Right forelimb (tissue), 1 donor: Measurements from ENCODE around the gene DYSF.

Experiments
- DNase-seq: peaks from one replicate; pipeline ENCODE4 v3.0.0-alpha.2; 2018

The DYSF gene

DNA sequence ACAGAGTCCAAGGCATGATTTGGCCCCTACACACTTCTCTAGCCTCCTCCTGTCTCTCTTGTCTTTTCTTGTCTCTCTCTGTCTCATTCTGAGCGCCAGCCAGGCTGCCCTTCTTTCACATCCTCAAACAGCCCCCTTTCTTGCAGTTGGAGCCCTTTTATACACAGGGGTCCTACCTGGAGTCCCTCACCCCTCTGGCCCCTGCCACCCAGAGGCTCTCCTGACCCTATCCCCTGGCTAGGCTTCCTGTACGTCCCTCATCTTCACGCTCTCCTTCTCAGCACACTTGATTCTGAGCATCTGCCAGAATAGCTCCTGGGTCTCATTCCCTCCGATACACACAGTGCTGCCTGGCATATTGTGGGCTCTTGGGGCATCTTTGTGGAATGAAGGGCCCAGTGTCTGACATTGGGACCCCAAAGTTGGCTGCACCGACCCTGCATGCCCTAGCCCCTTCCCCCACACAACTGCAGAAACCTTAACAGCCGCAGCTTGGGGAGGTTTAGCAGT is 261.9 kb downstream of the DYSF start:
- no peak for DNase-seq

DNA sequence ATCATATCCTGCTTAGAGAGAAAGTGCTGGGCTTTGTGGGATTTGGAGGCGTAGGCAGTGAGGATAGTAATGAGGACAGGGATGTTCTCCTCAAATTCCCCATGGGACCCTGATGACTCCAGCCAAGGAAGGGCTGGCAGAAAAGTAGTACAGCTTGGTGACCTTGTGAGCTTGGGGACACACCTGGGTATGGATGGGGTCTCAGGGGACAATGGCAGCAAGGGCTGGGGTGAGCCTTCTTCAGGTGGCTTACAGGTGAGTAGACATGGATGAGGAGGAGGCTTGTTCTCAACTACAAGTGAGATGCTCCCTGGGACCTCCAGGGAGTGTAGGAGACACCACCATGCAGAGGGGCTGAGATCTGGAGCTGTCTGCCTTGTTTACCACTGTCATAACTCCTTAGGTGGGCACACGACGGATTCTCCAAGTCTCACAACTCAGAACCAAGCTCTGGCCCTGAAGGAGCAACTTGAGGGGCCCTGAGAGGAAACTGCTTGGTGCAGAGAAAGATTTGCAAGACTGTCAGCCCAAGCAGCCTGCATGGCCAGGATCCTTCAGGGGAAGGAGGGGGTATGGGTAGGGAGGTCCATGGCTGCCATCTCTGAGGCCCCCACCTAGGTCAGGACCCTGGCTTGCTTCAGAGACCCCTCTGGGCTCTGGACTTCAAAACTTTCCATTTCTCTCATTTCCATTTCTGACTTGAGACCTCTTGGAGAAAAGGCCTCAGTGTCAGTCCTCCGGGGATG is 262.8 kb downstream of the DYSF start:
- DNase-seq, result peak; percentile 36

DNA sequence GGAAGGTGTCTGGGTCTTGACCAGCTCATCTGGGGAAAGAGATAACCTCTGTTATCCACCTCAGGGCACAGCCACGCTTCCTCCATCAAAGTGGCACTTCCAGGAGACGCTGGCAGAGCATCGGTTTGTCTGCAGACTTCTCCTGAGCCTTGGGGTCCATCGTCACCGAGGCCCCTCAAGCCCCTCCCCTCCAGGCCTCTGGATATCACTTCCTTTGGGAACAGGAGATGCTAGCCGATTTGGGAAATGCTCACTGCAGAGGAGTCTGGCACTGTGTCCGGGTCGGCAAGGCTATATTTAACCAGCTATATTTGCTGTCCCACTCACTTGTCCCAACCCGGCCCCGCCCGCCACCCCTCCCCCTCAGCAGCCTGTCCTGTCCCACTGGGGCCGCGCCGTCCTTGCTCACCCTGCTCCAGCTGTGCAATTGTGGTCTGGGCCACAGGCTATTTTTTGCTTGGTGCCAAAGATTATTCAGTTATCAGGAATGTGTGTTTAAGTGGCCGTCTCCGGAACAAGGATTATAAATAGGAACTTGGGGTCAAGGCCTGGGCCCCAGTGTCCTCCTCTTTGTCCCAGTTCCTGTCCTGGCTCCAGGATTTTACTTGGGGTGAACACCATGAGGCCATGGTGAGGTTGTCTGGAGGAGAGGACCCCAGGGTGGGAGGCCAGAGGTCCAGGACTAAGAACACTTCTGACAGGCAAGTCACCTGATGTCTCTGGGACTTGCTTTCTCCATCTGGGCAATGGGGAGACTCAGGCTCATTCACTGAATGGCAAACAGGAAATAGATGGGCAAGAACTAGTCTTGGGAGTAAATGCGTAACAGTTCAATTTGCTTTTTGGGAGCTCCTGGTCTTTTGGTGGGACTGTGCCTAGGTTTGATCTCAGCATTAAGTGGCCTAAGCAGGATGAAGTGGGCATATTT is 263.6 kb downstream of the DYSF start:
- peak; percentile 64 for DNase-seq

GRCh38 chr2:71718686-71719085 is 265.3 kb downstream of the DYSF start:
- no peak for DNase-seq

DNA sequence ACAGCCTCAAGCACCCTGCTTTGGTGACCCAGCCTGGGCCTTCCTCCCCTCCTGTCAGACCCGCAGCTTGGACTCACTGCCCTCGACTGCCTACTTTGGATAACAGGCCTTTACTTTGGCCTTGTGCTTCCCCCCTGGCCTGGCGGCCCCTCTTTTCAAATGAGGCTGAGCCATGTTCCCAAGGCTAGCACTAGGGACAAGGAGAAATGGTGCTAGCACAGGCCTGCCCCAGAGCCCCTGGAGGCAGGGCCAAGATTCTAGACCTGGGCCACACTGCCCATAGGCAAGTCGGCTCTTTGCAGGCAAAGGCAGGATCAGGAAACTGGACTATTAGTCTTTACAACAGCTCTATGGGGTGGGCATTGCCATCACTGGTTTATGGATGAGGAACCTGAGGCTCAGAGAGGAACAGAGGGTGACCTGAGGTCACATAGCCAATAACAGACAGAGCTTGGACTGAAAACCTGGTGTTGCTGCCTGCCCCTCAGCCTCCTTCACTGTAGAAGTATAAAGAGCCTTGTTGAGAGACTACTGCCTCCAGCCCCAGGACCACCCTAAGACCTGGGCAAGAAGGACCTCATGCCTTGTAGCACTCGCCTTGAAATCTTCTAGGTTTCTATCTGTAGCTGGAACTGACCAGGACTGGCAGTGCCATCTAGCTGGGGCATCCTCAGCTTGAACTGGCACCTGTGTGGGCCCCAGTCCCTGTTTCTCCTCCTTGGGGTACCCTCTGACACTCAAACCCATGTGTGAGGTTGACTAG is 266.3 kb downstream of the DYSF start:
- DNase-seq, result no peak

- DNase-seq, result no peak
Measured at GRCh38 chr2:71720283-71720560, 266.9 kb downstream of the DYSF start.

GRCh38 chr2:71720596-71721361 is 267.4 kb downstream of the DYSF start:
- DNase-seq, result no peak

- no peak for DNase-seq
Measured at GRCh38 chr2:71721362-71721665, 268.0 kb downstream of the DYSF start.

- DNase-seq, result no peak
Measured at GRCh38 chr2:71721669-71722068, 268.3 kb downstream of the DYSF start.

DNA sequence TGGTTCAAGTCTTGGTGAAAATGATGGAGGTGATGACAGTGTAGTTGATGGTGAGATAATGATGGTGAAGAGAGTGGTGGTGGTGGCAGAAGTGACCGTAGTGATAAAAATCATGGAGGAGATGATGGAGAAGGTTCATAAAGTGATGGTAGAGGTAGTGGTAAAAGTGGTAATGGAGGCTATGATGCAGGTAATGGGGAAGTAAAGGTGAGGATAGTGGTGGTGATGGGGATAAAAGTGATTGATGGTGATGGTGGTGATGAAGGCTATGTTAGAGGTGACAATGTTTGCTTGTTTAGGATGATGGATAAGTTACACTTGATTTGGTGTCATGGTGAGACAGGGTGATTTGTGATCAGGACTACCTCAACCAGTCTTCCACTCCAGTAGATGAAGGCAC is 268.9 kb downstream of the DYSF start:
- no peak for DNase-seq

DNA sequence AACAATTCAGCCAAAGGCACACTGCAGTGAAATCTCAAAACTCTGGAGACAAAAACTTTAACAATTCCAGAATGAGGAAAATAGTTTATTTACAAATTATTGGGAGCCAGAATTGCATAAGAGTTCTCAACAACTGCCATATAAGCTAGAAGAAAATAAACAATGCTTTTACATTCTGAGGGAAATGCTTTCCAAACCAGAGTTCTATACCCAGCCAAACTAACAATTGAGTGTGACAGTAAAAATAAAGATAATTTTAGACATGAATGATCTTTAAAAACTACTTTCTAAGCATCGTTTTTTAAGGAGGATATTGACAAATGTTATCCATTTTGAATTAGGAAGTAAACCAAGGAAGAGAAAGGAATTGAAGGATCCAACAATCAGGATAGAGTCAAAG is 271.4 kb downstream of the DYSF start:
- no peak for DNase-seq

DNA sequence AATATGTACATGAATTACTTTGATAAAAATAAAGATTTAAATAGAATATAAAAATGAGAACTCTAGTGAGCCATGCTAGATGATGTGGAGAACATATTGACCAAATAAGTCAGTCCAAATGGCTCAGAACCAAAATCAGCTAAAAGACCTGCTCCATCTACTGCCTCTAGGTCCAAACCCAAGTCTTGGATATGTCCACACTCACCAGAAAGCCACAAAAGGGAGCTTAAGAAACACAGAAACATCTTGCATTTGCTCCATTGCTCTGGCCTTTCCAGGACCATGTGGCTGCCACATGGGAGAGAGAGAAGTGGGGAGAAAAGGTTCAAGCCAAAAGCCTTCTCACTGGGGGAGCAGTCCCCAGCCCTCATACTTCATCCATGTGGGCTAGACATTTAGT is 272.5 kb downstream of the DYSF start:
- no peak for DNase-seq

GRCh38 chr2:71727562-71727961 is 274.2 kb downstream of the DYSF start:
- no peak for DNase-seq

- DNase-seq, result no peak
Measured at GRCh38 chr2:71728036-71728435, 274.7 kb downstream of the DYSF start.

GRCh38 chr2:71730785-71731383 is 277.5 kb downstream of the DYSF start:
- DNase-seq, result no peak

GRCh38 chr2:71734620-71735019 is 281.3 kb downstream of the DYSF start:
- no peak for DNase-seq

GRCh38 chr2:71735676-71736075 is 282.3 kb downstream of the DYSF start:
- no peak for DNase-seq
